Skin epidermis (tissue), 12 donors: ENCODE measurements around the gene AOC2.
"Not testable (repeated sequence)": the region's sequence is repeated elsewhere in the genome, so short reads cannot be mapped to it uniquely, and the experiment has no call there.

Experiments used
- H3K27ac ChIP-seq, 21 experiments: fragments of 200-600 bp; sonication (generic) in 11 of 21; one replicate each; pipeline ENCODE4 v1.5.0; 2020; ENCODE audit warnings: mild to moderate bottlenecking in 3 of 21, inconsistent platforms in 2 of 21, moderate library complexity in 2 of 21
- H3K4me3 ChIP-seq, 7 experiments: fragments of 200-600 bp; sonication (generic) in 2 of 7; one replicate each; pipeline ENCODE4 v1.5.0; 2020; ENCODE audit warnings: inconsistent platforms in 2 of 7, mild to moderate bottlenecking in 2 of 7, moderate library complexity in 1 of 7

Gene AOC2

GRCh38 chr17:42851371-42852240 lies 7.2 kb downstream of the AOC2 start:
- H3K27ac ChIP-seq: peak overlapping the region in 5 of 21 experiments; percentile 1 to 66 (median 16)

GRCh38 chr17:42852351-42852750 lies 8.0 kb downstream of the AOC2 start:
- Histone ChIP-seq H3K4me3 (peak overlapping the region in 1 of 7 experiments; percentile 7), H3K27ac (peak overlapping the region in 5 of 21 experiments; percentile 1 to 66 (median 7))

More at GRCh38 chr17:42851371-42852240, 7.2 kb downstream of the AOC2 start:
- H3K4me3 ChIP-seq: peak overlapping the region in 1 of 7 experiments; percentile 14

- Histone ChIP-seq H3K27ac (peak overlapping the region in 3 of 21 experiments; percentile 5 to 66 (median 7)), H3K4me3 (peak overlapping the region in 2 of 7 experiments; percentile 8 to 10)
Measured at GRCh38 chr17:42853004-42853403, 8.6 kb downstream of the AOC2 start.

GRCh38 chr17:42853597-42853967 lies 9.2 kb downstream of the AOC2 start:
- Histone ChIP-seq H3K4me3 (peak overlapping the region in 2 of 7 experiments; percentile 8 to 10), H3K27ac (no peak overlapping the region)

GRCh38 chr17:42853968-42854790 lies 9.8 kb downstream of the AOC2 start:
- Histone ChIP-seq H3K4me3 (peak overlapping the region in 1 of 7 experiments; percentile 10), H3K27ac (no peak overlapping the region)

GRCh38 chr17:42855048-42855596 lies 10.7 kb downstream of the AOC2 start:
- H3K27ac ChIP-seq: no peak overlapping the region
- H3K4me3 ChIP-seq: no peak overlapping the region

- H3K27ac ChIP-seq, H3K4me3 ChIP-seq: not testable (repeated sequence)
Measured at GRCh38 chr17:42856093-42856492, 11.7 kb downstream of the AOC2 start.

GRCh38 chr17:42856516-42856915 lies 12.1 kb downstream of the AOC2 start:
- not testable (repeated sequence) for H3K27ac ChIP-seq

GRCh38 chr17:42857389-42857788 lies 13.0 kb downstream of the AOC2 start:
- Histone ChIP-seq H3K4me3 (no peak overlapping the region), H3K27ac (no peak overlapping the region)

More at GRCh38 chr17:42856516-42856915, 12.1 kb downstream of the AOC2 start:
- not testable (repeated sequence) for H3K4me3 ChIP-seq

- H3K27ac ChIP-seq: no peak overlapping the region
Measured at GRCh38 chr17:42865638-42866094, 21.3 kb downstream of the AOC2 start.

GRCh38 chr17:42866216-42866615 lies 21.8 kb downstream of the AOC2 start:
- no peak overlapping the region for H3K27ac ChIP-seq
- H3K4me3 ChIP-seq: no peak overlapping the region

More at GRCh38 chr17:42865638-42866094, 21.3 kb downstream of the AOC2 start:
- H3K4me3 ChIP-seq: no peak overlapping the region

GRCh38 chr17:42866631-42867575 lies 22.5 kb downstream of the AOC2 start:
- Histone ChIP-seq H3K27ac (no peak overlapping the region), H3K4me3 (no peak overlapping the region)

GRCh38 chr17:42867694-42868261 lies 23.4 kb downstream of the AOC2 start:
- not testable (repeated sequence) for H3K27ac ChIP-seq, H3K4me3 ChIP-seq

GRCh38 chr17:42868338-42868737 lies 24.0 kb downstream of the AOC2 start:
- H3K4me3 ChIP-seq: no peak overlapping the region
- H3K27ac ChIP-seq: no peak overlapping the region

GRCh38 chr17:42871647-42872046 lies 27.3 kb downstream of the AOC2 start:
- Histone ChIP-seq H3K4me3 (no peak overlapping the region), H3K27ac (no peak overlapping the region)

- no peak overlapping the region for H3K27ac ChIP-seq
- H3K4me3 ChIP-seq: no peak overlapping the region
Measured at GRCh38 chr17:42872251-42872965, 28.0 kb downstream of the AOC2 start.

- Histone ChIP-seq H3K27ac (no peak overlapping the region), H3K4me3 (no peak overlapping the region)
Measured at GRCh38 chr17:42873315-42873714, 28.9 kb downstream of the AOC2 start.
